Measurements from ENCODE around the gene SYNPO. TPM values are rescaled to one million over a fixed set of nuclear protein-coding genes. Genes with fewer than 3 reads are reported as not detected.

The SYNPO gene
- polyA plus RNA-seq, 1 experiment = 10.1 TPM

DNA sequence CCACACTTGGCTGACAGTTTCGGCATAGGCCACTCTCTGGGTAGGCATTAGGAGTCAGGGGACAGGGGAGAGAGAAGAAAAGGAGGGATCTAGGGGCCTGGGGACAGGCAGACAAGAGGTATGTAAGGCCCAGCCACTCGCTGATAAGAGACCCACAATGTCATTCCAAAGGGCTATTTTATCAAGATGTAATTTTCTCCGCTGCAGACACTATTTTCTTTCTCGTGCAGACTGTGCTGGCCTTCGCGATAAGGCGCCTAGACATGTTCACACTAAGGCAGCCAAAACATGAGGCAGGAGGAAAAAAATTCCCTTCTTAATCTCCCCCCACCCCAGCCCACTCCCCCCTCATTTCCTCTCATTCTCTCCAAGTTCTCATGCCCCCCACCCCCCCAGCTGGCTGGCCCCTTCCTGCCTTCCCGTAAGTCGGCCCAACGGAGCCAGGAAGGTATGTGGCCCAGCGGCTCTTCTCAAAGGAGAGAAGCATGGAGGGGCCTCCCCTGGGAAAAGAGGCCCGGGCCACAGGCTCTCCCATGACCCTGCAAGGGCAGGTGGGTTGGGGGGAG is 44.9 kb upstream of the SYNPO start:
- CTCF ChIA-PET = interaction anchor here (0.6 kb wide), 1 partner anchor 137 kb away, joined by 3 read pairs; no protein-coding TSS in a partner anchor

DNA sequence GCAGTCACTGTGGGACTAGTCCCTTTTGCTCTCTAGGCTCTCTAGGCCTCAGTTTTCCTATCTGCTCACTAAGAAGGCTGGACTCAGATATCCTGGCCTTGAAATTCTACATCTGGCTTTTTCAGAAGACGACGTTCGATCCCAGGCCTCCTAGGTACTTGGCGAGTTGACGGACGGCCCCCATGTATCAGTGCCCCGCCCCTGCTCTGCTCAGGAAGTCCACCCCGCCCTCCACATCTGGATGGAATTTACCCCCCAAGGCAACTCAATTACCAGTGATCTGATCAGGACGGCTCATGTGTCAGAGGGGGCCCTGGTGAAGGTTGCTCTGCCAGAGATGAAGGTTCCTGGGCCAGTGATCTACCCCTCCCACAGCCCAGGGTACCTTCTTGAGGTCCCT is 44.1 kb upstream of the SYNPO start:
- POLR2A ChIA-PET = no interaction called here
- TF ChIP-seq, protein P1, sequence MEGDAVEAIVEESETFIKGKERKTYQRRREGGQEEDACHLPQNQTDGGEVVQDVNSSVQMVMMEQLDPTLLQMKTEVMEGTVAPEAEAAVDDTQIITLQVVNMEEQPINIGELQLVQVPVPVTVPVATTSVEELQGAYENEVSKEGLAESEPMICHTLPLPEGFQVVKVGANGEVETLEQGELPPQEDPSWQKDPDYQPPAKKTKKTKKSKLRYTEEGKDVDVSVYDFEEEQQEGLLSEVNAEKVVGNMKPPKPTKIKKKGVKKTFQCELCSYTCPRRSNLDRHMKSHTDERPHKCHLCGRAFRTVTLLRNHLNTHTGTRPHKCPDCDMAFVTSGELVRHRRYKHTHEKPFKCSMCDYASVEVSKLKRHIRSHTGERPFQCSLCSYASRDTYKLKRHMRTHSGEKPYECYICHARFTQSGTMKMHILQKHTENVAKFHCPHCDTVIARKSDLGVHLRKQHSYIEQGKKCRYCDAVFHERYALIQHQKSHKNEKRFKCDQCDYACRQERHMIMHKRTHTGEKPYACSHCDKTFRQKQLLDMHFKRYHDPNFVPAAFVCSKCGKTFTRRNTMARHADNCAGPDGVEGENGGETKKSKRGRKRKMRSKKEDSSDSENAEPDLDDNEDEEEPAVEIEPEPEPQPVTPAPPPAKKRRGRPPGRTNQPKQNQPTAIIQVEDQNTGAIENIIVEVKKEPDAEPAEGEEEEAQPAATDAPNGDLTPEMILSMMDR (IDR thresholded peaks at IDR 0.05; ENCODE audit: low read depth, low read length) = no peak
- Histone ChIP-seq H3K27me3 (ENCODE audit: control insufficient read depth, insufficient read depth, low read length) (no peaks in the 10 kb centered on the region), H3K4me3 (ENCODE audit: low read depth, low read length) (no peak overlapping the region), H3K27ac (ENCODE audit: low read depth, low read length) (no peak overlapping the region), H3K9me3 (ENCODE audit: control insufficient read depth, insufficient read depth, low read length) (no peaks in the 10 kb centered on the region)
- CTCF ChIA-PET = no interaction called here
- no peak for DNase-seq (ENCODE audit: low read depth, low spot score)

More for the DNA sequence above, 44.9 kb upstream of the SYNPO start:
- DNase-seq (ENCODE audit: low read depth, low spot score) = no peak
- no peak overlapping the region for H3K4me3 ChIP-seq (ENCODE audit: low read depth, low read length)
- POLR2A ChIA-PET = no interaction called here
- H3K27ac ChIP-seq (ENCODE audit: low read depth, low read length) = no peak overlapping the region
- H3K9me3 ChIP-seq (ENCODE audit: control insufficient read depth, insufficient read depth, low read length) = no peaks in the 10 kb centered on the region
- H3K27me3 ChIP-seq (ENCODE audit: control insufficient read depth, insufficient read depth, low read length) = no peaks in the 10 kb centered on the region
- TF ChIP-seq, protein P1 (IDR thresholded peaks at IDR 0.05; ENCODE audit: low read depth, low read length) = no peak

DNA sequence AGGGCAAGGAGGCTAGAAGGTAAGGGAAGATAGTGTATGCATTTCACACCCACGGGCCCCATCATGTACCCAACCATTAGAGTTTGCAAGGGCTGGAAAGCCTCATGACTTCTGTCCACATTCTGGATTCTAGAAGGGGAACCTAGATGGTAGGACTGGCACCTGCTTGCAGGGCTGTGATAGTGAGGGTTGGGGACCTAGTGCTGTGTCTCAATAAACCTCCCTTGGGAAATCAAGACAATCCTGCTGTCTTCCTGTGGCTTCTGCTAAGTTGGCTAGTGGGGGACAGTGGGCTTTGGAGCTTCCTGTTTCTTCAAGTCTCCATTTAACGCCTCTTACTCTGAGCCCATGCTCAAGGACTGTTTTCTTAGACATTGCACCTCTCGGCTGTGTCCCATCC is 43.6 kb upstream of the SYNPO start:
- TF ChIP-seq, protein P1 (IDR thresholded peaks at IDR 0.05; ENCODE audit: low read depth, low read length) = no peak
- ChIA-PET POLR2A (no interaction called here), CTCF (no interaction called here)
- Histone ChIP-seq H3K4me3 (ENCODE audit: low read depth, low read length) (no peak overlapping the region), H3K27ac (ENCODE audit: low read depth, low read length) (no peak overlapping the region), H3K27me3 (ENCODE audit: control insufficient read depth, insufficient read depth, low read length) (no peaks in the 10 kb centered on the region), H3K9me3 (ENCODE audit: control insufficient read depth, insufficient read depth, low read length) (no peaks in the 10 kb centered on the region)
- no peak for DNase-seq (ENCODE audit: low read depth, low spot score)

DNA sequence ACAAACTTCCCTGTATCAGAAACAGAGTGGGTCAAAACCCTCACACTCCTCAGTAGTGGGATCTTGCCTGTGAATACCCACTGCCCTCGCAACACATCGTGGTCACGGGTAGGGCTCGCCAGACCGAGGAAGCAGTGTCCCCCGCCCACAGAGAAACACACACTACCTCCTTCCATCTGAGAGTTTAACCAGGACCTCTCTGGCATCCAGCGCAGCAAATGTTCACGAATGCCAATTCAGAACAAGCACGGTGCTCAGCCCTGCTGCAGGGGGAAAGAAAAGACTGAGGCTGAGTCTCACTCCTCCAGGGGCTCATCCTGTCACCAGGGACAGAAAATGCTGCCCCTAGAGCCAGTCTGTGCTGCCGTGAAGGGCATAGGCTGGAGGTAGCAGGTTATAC is 42.5 kb upstream of the SYNPO start:
- ChIA-PET POLR2A (no interaction called here), CTCF (no interaction called here)
- no peak for DNase-seq (ENCODE audit: low read depth, low spot score)
- H3K27me3 ChIP-seq (ENCODE audit: control insufficient read depth, insufficient read depth, low read length) = no peaks in the 10 kb centered on the region
- H3K9me3 ChIP-seq (ENCODE audit: control insufficient read depth, insufficient read depth, low read length) = no peaks in the 10 kb centered on the region
- no peak overlapping the region for H3K27ac ChIP-seq (ENCODE audit: low read depth, low read length)
- TF ChIP-seq, protein P1 (IDR thresholded peaks at IDR 0.05; ENCODE audit: low read depth, low read length) = no peak
- no peak overlapping the region for H3K4me3 ChIP-seq (ENCODE audit: low read depth, low read length)

DNA sequence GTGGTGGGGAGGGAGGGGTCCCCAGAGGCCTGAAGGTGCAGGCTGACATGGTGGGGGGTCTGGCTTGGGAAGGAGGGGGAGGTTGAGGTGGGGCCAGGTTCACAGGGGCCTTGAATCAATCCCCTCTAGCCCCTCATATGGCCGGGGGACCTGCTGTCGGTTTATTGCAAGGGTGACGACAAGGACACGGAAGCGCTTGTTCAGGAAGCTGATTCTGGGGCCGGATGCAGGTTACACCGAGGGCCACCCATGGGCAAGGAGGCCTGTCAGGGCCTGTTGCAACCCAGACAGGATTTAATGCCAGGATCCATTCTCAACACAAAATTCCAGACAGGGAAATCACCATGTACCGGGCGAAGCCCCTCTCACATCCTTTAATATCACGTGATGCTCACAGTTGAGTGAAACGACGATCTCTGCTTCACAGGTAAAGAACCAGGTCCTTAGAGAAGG is 41.6 kb upstream of the SYNPO start:
- Histone ChIP-seq H3K9me3 (ENCODE audit: control insufficient read depth, insufficient read depth, low read length) (no peaks in the 10 kb centered on the region), H3K27me3 (ENCODE audit: control insufficient read depth, insufficient read depth, low read length) (peaks cover 3% of the 10 kb centered on the region), H3K4me3 (ENCODE audit: low read depth, low read length) (no peak overlapping the region), H3K27ac (ENCODE audit: low read depth, low read length) (no peak overlapping the region)
- ChIA-PET CTCF (no interaction called here), POLR2A (no interaction called here)
- DNase-seq (ENCODE audit: low read depth, low spot score) = no peak
- TF ChIP-seq, protein P1 (IDR thresholded peaks at IDR 0.05; ENCODE audit: low read depth, low read length) = no peak
